Brain pericyte (primary cell): ENCODE data around the gene MREG.
"Not testable (repeated sequence)": the region's sequence is repeated elsewhere in the genome, so short reads cannot be mapped to it uniquely, and the experiment has no call there.

Source experiments
- DNase-seq: peaks from one replicate; pipeline ENCODE4 v3.0.0-alpha.2; 2012; ENCODE audit warnings: low read depth, low spot score

The MREG gene

DNA sequence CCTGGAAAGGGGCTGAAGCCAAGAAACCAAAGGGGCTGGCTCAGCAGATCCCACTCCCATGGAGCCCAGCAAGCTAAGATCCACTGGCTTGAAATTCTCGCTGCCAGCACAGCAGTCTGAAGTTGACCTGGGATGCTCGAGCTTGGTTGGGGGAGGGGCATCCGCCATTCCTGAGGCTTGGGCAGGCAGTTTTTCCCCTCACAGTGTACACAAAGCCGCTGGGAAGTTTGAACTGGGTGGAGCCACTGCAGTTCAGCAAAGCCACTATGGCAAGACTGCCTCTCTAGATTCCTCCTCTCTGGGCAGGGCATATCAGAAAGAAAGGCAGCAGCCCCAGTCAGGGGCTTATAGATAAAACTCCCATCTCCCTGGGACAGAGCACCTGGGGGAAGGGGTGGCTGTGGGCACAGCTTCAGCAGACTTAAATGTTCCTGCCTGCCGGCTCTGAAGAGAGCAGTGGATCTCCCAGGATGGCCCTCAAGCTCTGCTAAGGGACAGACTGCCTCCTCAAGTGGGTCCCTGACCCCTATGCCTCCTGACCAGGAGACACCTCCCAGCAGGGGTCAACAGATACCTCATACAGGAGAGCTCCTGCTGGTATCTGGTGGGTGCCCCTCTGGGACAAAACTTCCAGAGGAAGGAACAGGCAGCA, 24.7 kb downstream of the MREG start:
- not testable (repeated sequence) for DNase-seq

DNA sequence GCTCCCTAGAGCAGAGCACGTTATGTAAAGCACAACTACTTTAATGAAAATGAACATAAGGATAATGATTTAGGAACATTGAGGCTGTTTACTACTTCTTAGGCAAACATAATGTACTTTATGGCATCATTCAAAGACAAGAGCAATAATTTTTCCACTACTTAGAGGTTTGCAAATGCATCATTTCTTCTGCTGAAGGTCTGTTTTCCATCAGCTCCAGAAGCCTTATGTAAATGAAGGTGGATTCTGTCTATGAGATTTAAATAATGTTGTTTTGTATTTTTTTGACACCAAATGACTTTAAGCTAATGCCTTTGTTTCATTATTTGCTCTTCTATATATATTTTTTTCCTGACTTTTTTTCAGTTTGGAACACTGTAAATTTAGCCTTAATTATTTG, 28.1 kb downstream of the MREG start:
- no peak for DNase-seq

DNA sequence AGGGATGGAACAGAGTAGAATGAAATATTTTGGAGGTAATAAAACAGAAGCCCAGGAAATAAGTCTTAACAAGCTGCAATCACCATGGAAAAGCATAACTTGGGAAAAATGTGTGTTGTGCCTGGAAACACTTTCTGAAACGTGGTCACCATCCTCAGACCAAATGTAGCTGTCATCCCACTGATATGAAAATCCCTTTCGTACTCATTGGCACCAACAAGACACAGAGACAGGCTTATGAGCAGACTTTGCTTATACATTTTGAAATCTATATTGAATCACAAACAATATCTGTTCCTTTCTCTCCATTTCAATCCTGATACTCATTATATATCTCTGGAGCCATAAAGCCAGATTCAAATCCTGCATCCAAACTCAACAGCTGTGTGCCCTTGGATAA, 28.7 kb downstream of the MREG start:
- DNase-seq, result no peak

DNA sequence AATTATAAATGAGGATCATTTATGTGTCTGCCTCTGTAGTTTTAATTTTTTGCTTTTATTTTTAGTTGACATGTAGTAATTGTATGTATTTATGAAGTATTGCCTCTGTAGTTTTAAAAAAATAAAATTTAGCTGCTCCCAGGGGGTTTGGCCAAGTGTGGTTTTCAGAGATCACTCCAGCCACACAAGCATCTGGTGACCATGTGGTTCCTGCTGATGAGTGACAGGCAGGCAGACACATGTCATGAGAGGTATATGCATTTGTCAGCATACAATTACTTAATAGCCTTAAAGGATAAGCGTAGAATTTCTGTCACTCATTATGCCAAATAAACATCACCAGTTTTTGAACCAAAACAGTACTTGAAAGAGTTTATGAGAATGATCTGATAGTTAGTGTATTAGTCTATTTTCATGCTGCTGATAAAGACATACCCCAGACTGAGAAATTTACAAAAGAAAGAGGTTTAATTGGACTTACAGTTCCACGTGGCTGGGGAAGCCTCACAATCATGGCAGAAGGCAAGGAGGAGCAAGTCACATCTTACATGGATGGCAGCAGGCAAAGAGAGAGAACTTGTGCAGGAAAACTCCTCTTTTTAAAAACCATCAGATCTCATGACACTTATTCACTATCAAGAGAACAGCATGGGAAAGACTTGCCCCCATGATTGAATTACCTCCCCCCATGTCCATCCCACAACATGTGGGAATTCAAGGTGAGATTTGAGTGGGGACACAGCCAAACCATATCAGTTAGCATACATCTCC, 29.6 kb downstream of the MREG start:
- DNase-seq, result no peak

DNA sequence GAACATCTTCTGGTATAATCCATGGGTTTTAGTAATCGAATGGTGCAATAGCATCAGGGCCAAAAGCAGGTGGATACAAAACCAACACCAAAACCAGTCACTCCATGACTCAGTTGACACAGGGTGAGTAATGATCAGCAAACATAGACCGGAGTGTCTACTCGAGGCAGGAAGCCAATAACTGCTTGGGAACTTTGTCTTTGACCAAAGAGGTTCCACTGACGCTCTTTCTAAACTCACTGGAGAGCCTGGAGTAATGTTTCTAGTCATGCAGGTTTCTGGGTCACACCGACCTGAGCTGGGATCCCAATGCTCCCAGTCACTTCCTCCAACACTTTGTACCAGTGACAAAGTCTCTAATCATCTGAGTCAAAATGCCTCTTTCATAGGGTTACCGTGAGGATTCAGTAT, 30.9 kb downstream of the MREG start:
- no peak for DNase-seq

DNA sequence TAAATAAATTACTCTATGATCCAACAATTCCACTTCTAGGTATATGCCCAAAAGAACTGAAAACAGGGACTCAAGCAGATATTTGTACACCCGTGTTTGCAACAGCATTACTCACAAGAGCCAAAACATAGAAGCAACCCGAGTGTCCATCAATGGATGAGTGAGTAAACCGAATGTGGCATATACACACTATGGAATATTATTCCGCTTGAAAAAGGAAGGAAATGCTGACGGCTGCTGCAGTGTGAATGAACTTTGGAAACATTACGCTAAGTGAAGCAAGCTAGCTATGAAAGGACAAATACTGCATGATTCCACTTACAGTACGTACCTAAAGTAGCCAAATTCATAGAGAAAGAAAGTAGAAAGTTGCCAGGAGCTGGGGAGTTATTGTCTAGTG, 32.2 kb downstream of the MREG start:
- no peak for DNase-seq

DNA sequence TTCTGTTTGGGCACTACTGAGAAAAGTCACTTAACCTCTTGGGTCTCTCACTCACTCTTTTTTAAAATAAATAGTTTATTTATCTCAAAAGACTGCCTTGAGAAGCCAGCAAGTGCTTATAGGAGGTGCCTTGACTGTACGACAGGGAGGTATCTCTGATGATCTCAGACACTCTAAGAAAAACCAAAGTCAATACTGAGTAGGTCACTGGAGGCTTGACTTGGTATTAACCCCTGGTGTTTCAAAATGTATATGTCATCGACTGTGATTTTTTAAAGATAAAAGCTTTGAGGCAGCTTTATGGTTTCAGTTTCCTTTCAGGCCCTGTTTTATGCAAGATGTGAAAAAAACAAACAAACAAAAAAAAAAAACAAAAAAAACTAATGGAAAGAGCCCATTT, 33.7 kb downstream of the MREG start:
- no peak for DNase-seq

DNA sequence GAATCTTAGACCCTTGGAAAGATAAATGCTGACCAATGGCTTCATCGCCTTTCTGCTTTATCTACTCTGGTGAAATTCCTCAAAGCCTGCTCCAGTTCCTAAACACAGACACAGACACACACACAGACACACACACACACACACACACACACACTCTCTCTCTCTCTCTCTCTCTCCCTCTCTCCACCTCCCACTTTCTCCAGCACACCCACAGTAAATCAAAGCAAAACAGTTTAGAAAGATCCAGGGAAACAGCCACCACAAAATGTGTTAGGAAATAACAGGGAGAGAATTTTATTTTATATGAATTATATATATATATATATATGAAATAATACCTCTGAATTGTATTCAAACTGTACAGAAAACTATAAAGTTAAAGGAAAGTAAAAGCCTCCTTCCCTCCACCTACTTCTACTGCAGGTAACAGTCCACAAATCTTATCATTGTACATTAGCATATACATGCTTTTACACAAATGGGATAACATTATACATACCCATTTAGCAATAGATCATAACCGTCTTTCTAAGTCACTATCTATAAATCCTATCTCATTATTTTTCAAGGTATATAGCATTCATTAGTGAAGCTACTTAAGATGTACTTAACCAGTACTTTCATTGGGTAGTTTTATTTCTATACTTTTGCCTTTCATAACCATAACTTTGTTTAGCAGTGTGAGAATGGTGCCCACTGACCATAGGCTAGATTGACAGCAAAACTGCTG, 38.5 kb downstream of the MREG start:
- no peak for DNase-seq

DNA sequence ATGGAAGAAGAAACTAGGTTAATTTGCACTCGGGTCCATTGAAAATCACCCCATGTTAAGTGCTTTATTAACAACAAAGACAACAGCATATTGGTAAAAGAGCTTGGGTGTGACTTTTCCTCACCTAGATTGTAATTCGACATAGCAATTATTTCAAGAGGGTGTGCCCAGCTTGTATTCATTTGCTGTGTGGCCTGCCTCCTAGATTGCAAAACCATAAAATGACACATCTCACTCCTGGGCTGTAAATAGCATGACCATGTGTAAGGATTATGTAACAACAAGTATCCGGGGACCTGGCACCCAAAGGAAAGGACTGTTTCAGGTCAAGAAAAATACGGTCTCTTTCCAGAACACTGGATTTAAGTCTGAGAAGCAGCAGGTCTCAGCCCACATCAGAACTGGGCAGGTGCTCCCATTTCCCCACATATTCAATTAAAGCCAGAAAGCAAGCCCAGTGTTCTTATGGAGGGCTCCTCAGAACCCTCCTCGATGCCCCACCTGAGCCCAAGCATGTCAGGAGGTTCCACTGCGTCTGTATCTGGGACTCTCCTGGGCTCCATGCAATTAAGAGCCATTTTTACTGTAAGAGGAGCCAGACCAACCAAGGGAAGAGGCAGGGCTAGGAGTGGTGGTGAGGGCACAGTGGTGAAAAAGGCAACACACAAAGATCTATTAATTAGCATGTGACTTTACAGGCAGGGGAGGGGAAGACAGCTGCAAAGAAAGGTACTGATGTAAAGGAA, 39.2 kb downstream of the MREG start:
- no peak for DNase-seq

DNA sequence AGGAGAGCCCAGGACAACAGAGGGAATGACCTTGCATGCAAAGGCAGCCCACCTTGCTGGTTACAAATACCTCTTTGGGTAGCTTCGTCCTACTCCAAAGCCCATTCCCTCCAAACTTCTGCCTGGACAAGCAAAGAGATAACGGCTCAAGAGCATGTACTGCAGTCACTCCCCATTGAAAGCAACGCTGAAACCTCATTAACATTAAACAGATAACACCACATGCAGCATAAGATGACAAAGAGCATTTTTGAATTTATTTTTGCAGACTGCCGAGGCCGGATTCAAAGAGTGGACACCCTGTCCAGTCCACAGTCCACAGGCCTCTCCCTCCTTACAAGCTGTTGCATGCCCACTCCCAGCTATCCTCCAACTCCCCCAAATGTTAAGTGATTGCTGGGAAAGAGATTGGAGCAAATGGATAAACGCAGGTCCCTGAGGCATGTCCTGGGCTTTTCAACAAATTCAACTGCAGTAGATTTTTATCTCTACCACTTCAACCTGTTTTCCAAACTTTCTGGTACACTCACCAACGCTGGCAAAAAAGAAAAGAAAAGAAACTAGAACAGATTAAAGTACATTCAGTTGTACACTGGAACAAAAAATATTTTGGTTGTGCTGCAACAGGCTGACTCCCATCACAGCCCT, 40.1 kb downstream of the MREG start:
- no peak for DNase-seq

DNA sequence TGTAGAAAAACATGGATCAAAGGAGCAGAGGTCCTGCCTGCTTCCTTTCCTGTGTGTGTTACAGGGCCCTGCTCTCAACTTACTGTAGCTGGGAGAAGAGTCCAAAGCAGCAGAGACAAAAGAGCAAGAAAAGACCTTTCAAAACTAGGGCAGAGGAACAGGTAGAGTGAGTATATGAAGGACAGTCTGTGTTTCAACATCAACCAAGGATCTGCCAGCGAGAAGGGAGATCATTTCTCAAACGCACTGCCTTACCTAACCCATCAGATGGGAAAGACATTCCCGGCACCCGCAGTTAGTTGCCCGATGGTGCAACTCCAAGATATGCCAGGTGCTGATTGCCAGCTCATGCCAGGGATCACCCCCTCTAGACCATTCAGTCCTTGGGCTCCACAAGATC, 41.7 kb downstream of the MREG start:
- DNase-seq, result no peak

DNA sequence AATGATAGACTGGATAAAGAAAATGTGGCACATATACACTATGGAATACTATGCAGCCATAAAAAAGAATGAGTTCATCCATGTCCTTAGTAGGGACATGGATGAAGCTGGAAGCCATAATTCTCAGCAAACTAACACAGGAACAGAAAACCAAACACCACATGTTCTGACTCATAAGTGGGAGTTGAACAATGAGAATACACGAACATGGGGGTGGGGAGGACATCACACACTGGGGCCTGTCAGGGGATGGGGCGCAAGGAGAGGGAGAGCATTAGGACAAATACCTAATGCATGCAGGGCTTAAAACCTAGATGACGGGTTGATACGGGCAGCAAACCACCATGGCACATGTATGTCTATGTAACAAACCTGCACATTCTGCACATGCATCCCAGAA, 42.5 kb downstream of the MREG start:
- not testable (repeated sequence) for DNase-seq

DNA sequence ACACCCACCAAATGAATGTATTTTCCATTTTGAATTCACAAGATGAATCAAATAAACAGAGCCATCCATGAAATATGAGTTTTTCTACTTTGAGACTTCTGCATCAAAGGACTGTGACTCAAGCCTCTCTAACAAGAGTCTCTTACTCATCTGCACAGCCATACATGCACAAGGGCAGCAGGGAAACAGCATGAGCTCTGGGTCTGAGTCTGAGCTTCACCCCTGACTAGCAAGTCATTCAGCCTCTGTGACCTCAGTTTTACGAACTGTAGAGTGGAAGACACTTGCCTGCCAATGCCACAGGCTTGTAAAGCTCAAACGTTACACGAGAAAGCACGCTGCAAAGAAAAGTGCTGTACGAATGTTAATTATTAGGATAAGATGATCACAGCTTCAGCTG, 42.9 kb downstream of the MREG start:
- no peak for DNase-seq

DNA sequence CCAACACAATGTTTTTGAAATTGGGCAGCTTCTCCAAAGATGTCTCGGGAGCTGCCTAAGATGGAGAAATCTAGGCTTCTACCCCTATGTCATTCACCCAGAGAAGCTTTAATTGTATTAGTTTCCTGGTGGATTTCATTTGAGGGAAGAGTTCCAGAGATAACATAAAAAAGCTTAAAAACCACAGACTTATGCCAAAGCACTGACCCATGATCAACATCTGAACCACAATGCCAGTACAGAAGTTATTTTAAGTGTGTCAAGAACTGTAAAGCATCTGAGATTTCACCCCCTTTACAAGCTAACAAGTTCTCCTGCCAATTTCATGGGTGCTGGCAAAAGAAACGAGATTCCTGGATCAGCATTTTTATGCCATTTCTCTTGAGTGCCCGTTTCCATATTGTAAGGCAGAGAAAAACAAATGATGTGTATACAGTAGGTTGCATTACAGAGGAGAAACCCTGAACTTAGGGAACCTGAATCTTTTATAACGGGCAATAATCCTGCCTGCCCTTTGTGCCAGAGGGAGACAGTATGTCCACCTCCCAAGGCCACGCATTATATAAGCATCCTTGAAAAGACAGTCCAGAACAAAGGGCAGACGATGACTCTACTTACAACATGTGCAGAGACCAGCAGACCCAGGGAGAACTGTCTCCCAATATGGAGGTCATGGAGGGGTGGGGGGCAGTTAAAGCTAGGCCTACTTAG, 44.1 kb downstream of the MREG start:
- no peak for DNase-seq

DNA sequence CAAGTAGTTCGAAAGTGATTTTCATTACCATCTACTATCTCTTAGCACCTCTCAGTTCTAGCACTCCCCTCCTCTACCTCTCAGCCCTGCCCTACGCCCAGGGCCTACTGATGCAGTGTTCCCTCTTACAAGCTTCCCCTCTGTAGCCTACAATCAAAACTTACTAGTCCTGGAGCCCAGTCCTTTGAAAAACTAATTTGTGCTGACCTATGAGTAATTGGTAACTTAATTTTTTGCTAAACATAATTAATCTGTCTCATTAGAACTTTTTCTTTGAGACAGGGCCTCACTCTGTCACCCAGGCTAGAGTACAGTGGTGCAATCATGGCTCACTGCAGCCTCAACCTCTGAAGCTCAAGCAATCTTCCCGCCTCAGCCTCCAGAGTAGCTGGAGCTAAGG, 44.9 kb downstream of the MREG start:
- DNase-seq, result no peak

DNA sequence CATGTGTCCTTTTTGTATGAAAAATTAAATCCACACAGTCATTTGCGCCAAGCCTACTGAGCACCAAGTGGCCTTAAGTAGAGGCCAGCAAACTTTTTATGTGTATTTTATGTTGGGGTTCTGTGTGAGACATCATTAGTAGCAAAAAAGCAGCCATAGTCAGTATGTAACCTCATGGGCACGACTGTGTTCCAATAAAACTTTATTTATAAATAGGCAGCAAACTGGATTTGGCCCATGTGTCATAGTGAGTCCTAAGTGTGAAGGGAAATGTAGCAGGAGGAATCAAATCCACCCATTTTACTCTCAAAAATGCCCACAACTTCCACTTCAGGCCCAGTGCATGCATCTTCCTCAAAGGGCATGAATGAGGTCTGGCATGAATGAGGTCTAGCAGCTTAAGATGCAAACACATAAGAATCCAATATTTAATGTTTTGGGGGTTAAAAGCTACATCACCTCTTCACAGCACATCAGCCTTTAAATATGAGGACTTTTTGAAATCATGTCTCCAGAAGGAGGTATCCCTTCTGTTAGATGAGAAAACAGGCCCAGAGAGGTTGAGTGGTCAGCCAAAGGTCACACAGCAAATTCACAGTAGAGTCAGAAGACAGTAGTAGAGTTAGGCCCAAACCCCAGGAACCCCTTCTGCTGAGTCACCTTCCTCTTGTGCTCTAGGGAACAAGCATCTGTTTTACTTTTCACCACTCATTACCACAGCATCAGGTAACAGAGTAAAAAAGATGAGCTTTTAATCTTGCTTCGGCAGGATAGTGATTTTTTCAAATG, 45.6 kb downstream of the MREG start:
- DNase-seq, result no peak

DNA sequence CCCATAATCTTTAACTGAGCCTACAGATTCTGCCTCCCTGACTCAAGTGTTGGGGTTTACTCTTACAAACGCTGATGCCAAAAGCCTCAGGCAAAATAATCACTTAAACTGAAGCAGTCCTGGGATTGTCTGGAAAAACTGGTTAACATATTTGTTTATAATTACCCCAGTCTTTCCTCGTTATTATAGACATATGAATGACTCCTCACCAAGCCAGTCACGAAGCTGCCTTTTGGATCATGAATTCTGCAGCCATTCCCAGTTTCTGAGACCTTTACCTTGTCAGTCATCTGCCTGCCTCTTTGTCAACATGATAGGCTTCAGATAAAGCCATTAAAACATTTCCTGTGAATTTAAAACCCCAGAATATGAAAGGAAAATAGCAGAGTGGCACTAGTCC, 46.4 kb downstream of the MREG start:
- no peak for DNase-seq

DNA sequence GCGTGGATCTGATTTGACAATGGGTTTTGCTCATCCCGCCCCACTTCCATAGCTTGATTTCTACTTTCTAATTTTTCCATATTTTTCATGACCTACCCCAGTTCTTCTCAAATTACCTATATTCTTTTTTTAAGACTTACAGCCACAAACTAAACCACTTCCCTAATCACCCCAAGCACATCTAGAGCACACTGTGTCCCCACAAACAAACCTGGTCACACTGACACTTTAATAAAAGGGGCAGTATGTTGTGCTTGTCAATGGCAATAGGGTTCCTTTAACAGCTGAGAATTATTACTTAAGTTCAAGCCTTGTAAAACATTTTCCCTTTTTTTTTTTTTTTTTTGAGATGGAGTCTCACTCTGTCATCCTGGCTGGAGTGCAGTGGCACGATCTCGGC, 47.1 kb downstream of the MREG start:
- no peak for DNase-seq

DNA sequence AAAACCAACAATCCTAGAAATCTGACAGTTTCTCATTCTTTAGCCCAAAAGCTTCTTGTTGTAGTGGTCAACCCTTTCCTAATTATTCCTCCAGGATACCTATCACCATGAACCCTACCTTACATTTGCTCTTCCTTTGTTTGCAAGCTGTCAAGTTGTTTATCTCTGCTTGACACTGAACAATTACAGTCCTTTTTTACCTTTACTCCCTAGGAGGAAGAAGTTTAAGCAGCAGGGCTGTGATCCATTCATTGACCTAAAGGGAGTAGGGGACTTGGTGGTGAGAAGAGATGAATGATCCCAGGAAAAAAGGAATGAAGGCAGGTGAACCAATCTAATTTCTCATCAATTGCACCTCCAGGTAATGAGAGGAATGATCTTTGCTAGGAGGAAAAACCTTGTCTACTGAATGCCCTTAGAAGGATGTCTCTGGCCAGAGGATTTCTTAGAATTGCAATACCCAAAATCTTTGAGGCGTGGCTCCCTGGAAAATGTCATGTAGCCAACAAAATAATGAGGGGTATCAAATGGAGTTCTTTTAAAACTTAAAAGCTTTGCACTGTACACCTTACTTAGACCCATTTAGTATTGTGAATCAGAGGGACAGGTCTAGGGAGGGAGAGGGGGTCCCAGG, 47.7 kb downstream of the MREG start:
- DNase-seq, result no peak

DNA sequence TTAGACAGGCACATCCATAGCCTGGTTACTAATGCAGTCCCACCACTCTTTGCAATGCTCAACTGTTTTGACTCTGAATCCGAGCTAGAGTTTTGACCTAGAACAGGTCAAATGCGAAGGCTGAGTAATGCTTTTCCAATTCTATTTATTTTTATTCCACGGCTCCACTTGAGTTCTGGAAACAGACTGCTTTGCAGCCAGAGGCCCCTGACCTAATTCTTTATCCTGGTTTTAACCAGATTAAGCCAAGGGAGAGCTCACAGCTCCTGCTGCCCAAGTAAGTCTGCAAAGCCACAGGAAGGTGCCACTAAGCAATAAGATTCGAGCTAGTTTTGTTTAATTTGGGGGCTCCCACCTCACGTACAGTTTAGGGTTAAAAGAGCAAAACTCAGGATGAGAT, 51.4 kb downstream of the MREG start:
- peak; percentile 78 for DNase-seq
